Endothelial cell (in vitro differentiated cells): ENCODE data around the gene ZIC3. TPM values are rescaled to one million over a fixed set of nuclear protein-coding genes. Genes with fewer than 3 reads are reported as not detected.

Experiments
- DNase-seq: peaks from one replicate; pipeline ENCODE4 v3.0.0; 2021; ENCODE audit warnings: low spot score
- H3K27ac Mint-ChIP-seq: one replicate; pipeline ENCODE4 v1.8.0; 2021; ENCODE audit warnings: mixed read lengths, inconsistent platforms; ENCODE audit not compliant: unreplicated experiment
- H3K27me3 Mint-ChIP-seq: one replicate; pipeline ENCODE4 v1.8.0; 2021; ENCODE audit warnings: mild to moderate bottlenecking, moderate library complexity, mixed read lengths, inconsistent platforms; ENCODE audit not compliant: unreplicated experiment
- H3K36me3 Mint-ChIP-seq: one replicate; pipeline ENCODE4 v1.8.0; 2021; ENCODE audit warnings: mild to moderate bottlenecking, low read depth, mixed read lengths, inconsistent platforms; ENCODE audit not compliant: unreplicated experiment
- H3K4me1 Mint-ChIP-seq: one replicate; pipeline ENCODE4 v1.8.0; 2021; ENCODE audit warnings: mild to moderate bottlenecking, mixed read lengths, inconsistent platforms; ENCODE audit not compliant: unreplicated experiment
- H3K4me3 Mint-ChIP-seq: one replicate; pipeline ENCODE4 v1.8.0; 2021; ENCODE audit warnings: mild to moderate bottlenecking, mixed read lengths, inconsistent platforms; ENCODE audit not compliant: unreplicated experiment
- H3K9me3 Mint-ChIP-seq: one replicate; pipeline ENCODE4 v1.8.0; 2021; ENCODE audit warnings: mixed read lengths, inconsistent platforms; ENCODE audit not compliant: unreplicated experiment
- total RNA-seq: library from RNA; stranded (reverse); fragmentation: NEBNext Ultra II Directional; extraction: Animal tissue kit (Norgen Biotek cat#: 25700); gene quantifications from one replicate; pipeline ENCODE4 v1.2.1, GENCODE V29; 2021; ENCODE audit not compliant: unreplicated experiment
- TF ChIP-seq, protein P1 (sequence below): fragments of 200-600 bp; sonication (generic); IDR thresholded peaks from one replicate; pipeline ENCODE4 v1.5.0; 2021; ENCODE audit warnings: antibody characterized with exemption; ENCODE audit not compliant: unreplicated experiment

Gene ZIC3
- total RNA-seq, 1 donor from 2014 or later: 4.6 TPM

DNA sequence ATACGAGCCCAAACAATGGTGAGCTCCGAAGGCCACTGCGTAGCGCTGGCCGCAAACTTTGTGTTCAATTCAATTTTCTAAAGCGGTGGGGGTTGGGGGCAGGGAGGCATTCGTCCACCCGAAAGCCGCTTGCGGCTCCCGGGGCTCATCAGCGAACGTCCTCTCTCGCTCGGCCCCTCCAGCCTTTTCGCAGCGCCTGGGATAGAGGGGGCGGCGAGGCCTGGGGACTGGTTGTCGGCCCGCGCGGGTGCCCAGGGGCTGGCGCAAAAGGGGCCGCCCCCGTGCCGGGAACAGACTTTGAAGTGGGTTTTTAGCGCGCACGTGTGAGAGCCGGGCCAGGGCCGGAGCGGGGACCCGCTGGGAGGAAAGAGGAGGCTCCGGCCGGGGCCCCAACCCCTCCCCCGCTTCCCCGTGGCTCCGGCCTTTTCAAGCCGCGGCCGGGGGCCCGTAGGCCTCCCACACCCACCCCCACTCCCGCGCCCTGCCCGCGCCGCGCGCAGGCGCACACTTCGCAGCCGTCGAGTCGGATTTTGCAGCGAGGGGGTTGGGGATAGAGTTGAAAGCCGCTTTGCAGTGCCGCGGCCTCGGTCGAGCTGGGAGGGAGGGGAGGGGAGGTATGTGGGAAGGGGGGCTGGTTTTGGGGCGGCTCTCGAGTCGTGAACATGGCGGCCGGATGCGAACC is 8.3 kb downstream of the ZIC3 start:
- Mint-ChIP-seq H3K27me3 (peaks cover 1% of the 10 kb centered on the region), H3K27ac (no peak overlapping the region), H3K4me1 (peaks cover 10% of the 10 kb centered on the region), H3K4me3 (peak overlapping the region; percentile 83), H3K9me3 (no peaks in the 10 kb centered on the region), H3K36me3 (no peaks in the 10 kb centered on the region)
- peak; percentile 23 for DNase-seq
- TF ChIP-seq, protein P1, sequence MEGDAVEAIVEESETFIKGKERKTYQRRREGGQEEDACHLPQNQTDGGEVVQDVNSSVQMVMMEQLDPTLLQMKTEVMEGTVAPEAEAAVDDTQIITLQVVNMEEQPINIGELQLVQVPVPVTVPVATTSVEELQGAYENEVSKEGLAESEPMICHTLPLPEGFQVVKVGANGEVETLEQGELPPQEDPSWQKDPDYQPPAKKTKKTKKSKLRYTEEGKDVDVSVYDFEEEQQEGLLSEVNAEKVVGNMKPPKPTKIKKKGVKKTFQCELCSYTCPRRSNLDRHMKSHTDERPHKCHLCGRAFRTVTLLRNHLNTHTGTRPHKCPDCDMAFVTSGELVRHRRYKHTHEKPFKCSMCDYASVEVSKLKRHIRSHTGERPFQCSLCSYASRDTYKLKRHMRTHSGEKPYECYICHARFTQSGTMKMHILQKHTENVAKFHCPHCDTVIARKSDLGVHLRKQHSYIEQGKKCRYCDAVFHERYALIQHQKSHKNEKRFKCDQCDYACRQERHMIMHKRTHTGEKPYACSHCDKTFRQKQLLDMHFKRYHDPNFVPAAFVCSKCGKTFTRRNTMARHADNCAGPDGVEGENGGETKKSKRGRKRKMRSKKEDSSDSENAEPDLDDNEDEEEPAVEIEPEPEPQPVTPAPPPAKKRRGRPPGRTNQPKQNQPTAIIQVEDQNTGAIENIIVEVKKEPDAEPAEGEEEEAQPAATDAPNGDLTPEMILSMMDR: no peak

DNA sequence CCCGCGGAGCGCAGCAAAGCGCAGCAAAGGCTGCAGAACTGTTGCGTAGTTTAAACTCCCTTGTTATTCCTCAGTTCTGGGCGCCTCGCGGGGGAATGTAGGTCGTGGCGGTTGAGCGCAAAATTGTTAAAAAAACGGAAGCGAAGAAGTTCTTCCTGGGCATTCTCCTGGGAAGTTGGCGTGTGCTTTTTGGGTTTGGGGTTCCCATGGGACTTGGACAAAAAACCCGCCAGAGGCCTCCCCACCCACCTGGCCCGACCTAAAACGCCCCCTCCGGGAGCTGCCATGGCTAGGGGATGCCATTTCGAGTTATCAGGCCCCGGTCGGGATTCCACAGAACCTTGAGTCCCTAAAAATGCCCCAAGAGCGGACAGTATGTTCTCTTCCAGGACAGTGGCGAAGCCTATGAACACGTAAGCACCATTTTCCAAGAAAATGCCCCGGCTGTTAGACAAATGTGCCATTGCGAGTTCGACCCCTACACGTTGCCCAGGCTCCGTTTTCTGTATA is 8.9 kb downstream of the ZIC3 start:
- no peak for DNase-seq
- peak overlapping the region; percentile 83 for H3K4me3 Mint-ChIP-seq
- TF ChIP-seq, protein P1: no peak
- H3K9me3 Mint-ChIP-seq: no peaks in the 10 kb centered on the region
- H3K27ac Mint-ChIP-seq: peak overlapping the region; percentile 36
- H3K4me1 Mint-ChIP-seq: peaks cover 9% of the 10 kb centered on the region
- peaks cover 1% of the 10 kb centered on the region for H3K27me3 Mint-ChIP-seq
- no peaks in the 10 kb centered on the region for H3K36me3 Mint-ChIP-seq

- H3K4me3 Mint-ChIP-seq: no peak overlapping the region
- H3K4me1 Mint-ChIP-seq: peaks cover 8% of the 10 kb centered on the region
- no peaks in the 10 kb centered on the region for H3K36me3 Mint-ChIP-seq
- TF ChIP-seq, protein P1: no peak
- H3K27ac Mint-ChIP-seq: no peak overlapping the region
- H3K9me3 Mint-ChIP-seq: no peaks in the 10 kb centered on the region
- no peak for DNase-seq
- H3K27me3 Mint-ChIP-seq: peaks cover 1% of the 10 kb centered on the region
Observed at GRCh38 chrX:137575596-137576255, 9.8 kb downstream of the ZIC3 start.

DNA sequence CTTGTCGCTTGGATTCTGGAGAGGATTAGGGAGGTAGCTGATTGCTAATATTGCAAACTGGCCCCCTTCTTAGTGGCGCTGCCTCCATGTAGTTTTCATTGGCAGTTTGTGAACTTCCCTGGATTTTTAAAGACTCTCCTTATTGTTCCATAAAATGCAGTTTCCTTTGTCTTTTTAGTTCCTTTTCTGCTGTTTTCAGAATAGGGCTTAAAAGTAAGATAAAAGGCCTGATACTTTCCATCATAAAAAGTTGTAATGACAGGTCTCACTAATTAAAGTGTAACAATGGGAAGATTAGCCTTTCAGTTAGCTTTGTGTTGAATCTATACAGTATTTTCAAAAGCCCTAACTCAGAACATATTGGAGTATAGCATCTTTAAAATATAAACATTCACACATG is 21.2 kb downstream of the ZIC3 start:
- H3K4me3 Mint-ChIP-seq: no peak overlapping the region
- no peaks in the 10 kb centered on the region for H3K4me1 Mint-ChIP-seq
- no peaks in the 10 kb centered on the region for H3K36me3 Mint-ChIP-seq
- no peak for DNase-seq
- H3K9me3 Mint-ChIP-seq: no peaks in the 10 kb centered on the region
- no peaks in the 10 kb centered on the region for H3K27me3 Mint-ChIP-seq
- TF ChIP-seq, protein P1: no peak
- H3K27ac Mint-ChIP-seq: no peak overlapping the region

GRCh38 chrX:137600769-137601168 is 34.8 kb downstream of the ZIC3 start:
- H3K27ac Mint-ChIP-seq: no peak overlapping the region
- H3K4me1 Mint-ChIP-seq: no peaks in the 10 kb centered on the region
- H3K4me3 Mint-ChIP-seq: no peak overlapping the region
- DNase-seq: no peak
- TF ChIP-seq, protein P1: no peak
- no peaks in the 10 kb centered on the region for H3K36me3 Mint-ChIP-seq
- H3K9me3 Mint-ChIP-seq: no peaks in the 10 kb centered on the region
- H3K27me3 Mint-ChIP-seq: no peaks in the 10 kb centered on the region
